ENCODE measurements around the gene ELP6. TPM values are rescaled to one million over a fixed set of nuclear protein-coding genes. Genes with fewer than 3 reads are reported as not detected.
"Not testable (repeated sequence)": the region's sequence is repeated elsewhere in the genome, so short reads cannot be mapped to it uniquely, and the experiment has no call there.

ELP6 gene
- total RNA-seq, 1 experiment from 2014 or later: 31.5 TPM

- no peak for DNase-seq (ENCODE audit: low spot score)
These were observed 48.9 kb downstream of the ELP6 start for GRCh38 chr3:47464588-47464987.

- not testable (repeated sequence) for DNase-seq (ENCODE audit: low spot score)
These were observed 53.9 kb downstream of the ELP6 start for GRCh38 chr3:47459534-47460085.

DNA sequence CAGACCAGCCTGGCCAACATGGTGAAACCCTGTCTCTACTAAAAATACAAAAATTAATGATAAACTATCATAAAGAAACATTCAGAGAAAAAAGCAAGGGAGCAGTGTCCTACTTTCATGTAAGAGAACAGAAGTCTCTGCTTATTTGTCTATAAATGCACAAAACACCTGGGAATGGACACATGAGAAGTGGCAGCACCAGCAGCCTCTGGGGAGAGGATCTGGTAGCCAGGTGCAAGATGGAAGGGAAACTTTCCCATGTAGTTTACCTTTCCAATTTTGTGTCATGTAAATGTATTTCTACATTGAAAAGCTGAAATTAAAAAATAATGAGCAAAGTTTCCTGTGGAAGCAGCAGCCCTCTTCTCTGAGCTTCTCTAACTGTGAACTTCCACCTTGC, 56.5 kb downstream of the ELP6 start:
- DNase-seq (ENCODE audit: low spot score): no peak

DNA sequence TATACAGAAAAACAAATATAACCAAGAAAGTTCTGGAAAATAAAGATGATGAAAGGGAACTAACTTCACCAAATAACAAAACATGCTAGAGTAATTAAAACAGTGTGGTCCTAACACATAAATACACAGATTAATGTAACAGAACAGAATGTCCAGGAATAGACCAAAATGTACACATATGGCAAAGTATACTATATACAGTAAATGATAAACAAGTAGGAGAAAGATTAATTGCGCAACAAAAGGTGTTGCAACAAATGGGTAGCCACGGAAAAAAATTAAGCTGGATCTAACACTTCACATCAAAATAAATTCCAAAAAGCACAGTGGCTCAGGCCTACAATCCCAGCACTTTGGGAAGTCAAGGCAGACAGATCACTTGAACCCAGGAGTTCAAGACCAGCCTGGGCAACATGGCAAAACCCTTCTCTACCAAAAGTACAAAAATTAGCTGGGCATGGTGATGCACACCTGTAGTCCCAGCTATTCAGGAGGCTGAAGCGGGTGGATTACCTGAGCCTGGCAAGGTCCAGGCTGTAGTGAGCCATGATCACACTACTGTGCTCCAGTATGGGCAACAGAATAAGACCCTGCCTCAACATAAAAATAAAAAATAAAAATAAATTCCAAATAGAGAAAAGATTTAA, 57.6 kb downstream of the ELP6 start:
- no peak for DNase-seq (ENCODE audit: low spot score)

- no peak for DNase-seq (ENCODE audit: low spot score)
These were observed 60.9 kb downstream of the ELP6 start for GRCh38 chr3:47452453-47453215.

Other genes starting within 250 kb of the ELP6 start
- gene KIF9, start 230.9 kb downstream of the ELP6 start, total RNA-seq (2014; rRNA removed; shearing (Covaris generic)): 9.1 and 12.2 TPM in 2 replicates
- 12.1 and 14.9 TPM in 2 replicates for gene KLHL18, start 230.8 kb downstream of the ELP6 start, total RNA-seq (2014; rRNA removed; shearing (Covaris generic))
- gene PTPN23, start 132.7 kb downstream of the ELP6 start, total RNA-seq (2014; rRNA removed; shearing (Covaris generic)): 12.1 and 15.1 TPM in 2 replicates
- 55.1 and 60.6 TPM in 2 replicates for gene SCAP, start 37.8 kb downstream of the ELP6 start, total RNA-seq (2014; rRNA removed; shearing (Covaris generic))
- gene CSPG5, start 65.2 kb upstream of the ELP6 start, total RNA-seq (2014; rRNA removed; shearing (Covaris generic)): 0.71 and 2.8 TPM in 2 replicates

All from A172 (cell line).